ENCODE measurements around the gene BSPH1.

DNA sequence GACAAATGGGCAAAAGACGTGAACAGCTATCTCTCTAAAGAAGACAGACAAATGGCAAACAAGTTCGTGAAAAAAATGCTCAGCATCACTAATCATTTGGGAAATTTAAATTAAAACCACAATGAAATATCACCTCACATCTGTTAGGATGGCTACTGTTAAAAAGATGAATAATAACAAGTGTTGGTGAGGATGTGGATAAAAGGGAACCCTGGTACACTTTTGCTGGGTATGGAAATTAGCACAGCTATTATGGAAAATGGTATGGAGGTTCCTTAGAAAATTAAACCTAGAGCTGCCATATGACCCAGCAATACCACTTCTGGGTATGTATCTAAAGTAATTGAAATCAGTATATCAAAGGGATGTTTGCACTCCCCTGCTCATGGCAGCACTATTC lies 44.8 kb upstream of the BSPH1 start:
- TF ChIP-seq, protein P1, sequence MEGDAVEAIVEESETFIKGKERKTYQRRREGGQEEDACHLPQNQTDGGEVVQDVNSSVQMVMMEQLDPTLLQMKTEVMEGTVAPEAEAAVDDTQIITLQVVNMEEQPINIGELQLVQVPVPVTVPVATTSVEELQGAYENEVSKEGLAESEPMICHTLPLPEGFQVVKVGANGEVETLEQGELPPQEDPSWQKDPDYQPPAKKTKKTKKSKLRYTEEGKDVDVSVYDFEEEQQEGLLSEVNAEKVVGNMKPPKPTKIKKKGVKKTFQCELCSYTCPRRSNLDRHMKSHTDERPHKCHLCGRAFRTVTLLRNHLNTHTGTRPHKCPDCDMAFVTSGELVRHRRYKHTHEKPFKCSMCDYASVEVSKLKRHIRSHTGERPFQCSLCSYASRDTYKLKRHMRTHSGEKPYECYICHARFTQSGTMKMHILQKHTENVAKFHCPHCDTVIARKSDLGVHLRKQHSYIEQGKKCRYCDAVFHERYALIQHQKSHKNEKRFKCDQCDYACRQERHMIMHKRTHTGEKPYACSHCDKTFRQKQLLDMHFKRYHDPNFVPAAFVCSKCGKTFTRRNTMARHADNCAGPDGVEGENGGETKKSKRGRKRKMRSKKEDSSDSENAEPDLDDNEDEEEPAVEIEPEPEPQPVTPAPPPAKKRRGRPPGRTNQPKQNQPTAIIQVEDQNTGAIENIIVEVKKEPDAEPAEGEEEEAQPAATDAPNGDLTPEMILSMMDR (IDR thresholded peaks at IDR 0.05): no peak
- TF ChIP-seq EZH2 (IDR thresholded peaks at IDR 0.05): no peak
